NCI-H146 treated with DMSO at 0.1 percent for 48 hours (cell line): Measurements from ENCODE around the gene SMIM34.
"Not testable (repeated sequence)": the region's sequence is repeated elsewhere in the genome, so short reads cannot be mapped to it uniquely, and the experiment has no call there.

Experiments
- DNase-seq: peaks from one replicate; lab custom pipeline; 2025; ENCODE audit not compliant: unreplicated experiment; lab: John Stamatoyannopoulos, UW

The SMIM34 gene

GRCh38 chr21:34374462-34374861 lies 49.3 kb downstream of the SMIM34 start:
- DNase-seq, result not testable (repeated sequence)

GRCh38 chr21:34372321-34372720 lies 51.4 kb downstream of the SMIM34 start:
- DNase-seq, result no peak

GRCh38 chr21:34369741-34370140 lies 54.0 kb downstream of the SMIM34 start:
- no peak for DNase-seq
